Measurements from ENCODE around the gene SUPT3H.

SUPT3H gene

GRCh38 chr6:45000833-45001232 is 376.9 kb downstream of the SUPT3H start:
- DNase-seq (ENCODE audit: low spot score) = no peak

DNA sequence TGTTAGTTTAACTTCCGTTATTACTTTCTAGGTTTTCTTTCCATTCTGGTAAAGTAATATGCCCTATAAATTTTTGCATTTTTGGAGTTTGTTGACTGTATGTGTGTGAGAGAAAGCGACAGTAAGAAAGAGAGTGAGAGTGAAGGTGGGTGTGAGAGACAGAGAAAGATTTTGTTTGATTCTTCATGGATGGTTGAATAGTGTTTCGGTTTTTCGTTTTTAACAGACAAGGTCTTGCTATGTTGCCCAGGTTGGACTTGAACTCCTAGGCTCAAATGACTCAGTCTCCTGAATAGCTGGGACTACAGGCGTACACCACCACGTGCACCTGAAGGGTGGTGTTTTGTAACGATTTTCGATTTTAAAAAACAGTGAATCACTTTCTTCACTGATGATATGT is 378.7 kb downstream of the SUPT3H start:
- DNase-seq (ENCODE audit: low spot score) = no peak

DNA sequence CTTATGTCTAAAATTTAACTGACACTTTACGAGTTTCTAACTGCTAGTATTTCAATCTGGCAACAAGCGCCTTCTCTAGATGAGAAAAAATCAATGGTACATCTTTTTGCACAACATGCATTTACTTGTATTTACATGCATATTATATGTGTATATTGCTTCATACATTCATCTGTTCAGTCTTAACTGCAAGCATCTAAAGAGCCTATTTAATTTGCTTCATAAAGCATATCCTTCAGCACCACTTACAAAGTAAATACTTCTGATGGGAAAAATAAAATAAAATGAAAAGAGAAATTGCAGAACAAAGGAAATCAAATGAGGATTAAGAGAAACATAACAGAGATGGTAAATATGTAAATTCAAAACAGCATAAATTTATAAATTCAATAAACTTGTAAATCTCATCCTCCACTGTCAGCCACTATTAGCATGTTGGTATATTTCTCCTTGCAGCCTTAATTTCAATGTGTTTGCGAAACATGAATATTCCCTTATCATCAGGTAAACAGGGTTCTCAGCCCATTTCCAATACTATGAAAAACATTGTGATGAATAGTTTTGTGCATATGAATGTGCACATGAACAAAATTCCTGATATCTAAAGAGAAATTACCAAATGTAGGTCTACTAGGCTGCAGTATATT is 382.1 kb downstream of the SUPT3H start:
- DNase-seq (ENCODE audit: low spot score) = no peak

DNA sequence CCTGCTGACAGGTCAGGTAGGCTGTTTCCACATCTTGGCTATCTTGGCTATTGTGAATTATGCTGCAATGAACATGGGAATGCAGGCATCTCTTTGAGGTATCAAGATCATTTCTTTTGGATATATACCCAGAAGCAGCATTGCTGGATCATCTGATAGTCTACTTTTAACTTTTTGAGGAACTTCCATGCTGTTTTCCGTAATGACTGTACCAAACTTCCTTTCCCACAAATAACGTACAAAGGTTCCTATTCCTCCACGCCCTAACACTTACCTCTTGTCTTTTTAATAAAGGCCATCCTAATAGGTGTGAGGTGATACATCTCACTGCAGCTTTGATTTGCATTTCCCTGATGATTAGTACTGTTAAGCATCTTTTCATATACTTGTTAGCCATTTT is 388.3 kb downstream of the SUPT3H start:
- DNase-seq (ENCODE audit: low spot score) = no peak

- no peak for DNase-seq (ENCODE audit: low spot score)
These were observed 392.7 kb downstream of the SUPT3H start for GRCh38 chr6:44985006-44985405.

DNA sequence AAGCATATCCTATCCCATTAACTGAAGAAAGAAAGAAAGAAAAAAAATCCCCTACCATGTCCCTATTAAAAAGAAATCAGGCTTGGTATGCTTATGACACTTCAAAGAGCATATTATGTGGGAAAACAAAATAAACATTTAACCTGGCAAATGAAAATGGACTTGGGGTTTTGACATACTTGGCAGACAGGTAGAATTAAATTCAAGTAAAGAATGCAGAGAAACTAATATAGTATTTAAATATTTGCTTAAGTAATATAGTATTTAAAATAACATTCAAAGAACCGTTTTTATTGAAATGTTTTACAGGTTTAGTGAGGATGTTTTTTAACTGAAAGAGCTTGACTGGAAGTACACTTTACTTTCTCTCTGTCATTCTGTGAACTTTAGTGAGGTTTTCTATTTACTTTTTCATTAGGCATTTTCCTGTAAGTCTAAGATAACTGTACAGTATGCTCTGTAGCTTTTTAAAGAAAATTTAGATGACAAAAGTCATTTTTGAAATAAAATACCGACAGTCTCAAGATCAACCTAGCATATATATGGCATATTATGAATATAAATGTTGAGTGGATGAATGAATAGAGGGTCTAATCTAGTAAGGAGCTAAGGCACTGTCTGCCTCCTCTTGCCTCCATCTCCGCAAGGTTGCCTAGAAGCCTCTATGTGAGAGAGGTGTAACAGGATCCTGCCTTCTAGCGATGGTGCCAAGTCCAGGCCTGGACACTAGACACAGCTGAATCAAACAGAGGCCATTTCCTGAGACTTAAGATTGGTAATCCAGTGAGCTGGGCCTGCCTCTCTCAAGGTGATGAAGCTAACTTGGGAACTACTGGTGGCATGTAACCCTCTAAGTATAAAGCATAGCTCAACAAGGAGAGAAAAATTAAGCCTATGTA is 394.0 kb downstream of the SUPT3H start:
- no peak for DNase-seq (ENCODE audit: low spot score)

DNA sequence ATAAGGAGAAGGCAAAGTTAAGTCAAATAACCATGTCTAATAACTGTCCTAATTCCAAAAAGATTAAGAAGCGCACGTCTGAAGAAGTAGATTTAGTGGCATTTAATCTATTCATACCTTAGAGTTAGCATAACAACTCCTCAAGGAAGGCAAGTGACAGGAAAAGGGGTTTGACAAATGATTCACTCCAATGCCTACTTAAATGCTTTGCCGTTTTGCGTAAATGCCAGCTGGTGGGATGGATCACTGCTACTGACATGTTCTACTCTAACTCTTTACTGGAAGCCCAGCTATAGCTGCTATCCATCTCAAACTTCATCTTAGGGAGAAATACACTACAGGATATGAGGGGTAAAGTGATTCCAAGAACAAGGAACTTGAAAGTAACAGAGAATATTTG is 396.9 kb downstream of the SUPT3H start:
- DNase-seq (ENCODE audit: low spot score) = no peak

- DNase-seq (ENCODE audit: low spot score) = no peak
These were observed 400.8 kb downstream of the SUPT3H start for GRCh38 chr6:44976677-44977641.

DNA sequence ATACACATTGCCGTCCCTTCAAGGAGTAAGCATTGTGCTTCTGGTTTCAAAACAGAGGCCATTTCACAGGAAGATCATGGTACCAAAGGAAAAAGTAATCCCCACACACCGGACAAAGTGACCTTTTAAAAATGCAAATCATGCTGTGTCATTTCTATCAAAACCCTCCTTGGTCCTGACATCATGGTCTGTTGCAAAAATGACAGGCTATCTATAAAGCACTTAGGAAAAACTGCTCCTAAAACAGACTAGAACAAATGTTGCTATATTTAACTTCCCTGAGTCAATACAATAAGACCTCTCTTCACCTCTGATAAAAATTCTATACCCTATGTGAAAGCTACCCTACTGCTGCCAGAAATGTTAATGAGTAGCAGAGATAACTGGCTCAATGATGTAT is 403.2 kb downstream of the SUPT3H start:
- no peak for DNase-seq (ENCODE audit: low spot score)

DNA sequence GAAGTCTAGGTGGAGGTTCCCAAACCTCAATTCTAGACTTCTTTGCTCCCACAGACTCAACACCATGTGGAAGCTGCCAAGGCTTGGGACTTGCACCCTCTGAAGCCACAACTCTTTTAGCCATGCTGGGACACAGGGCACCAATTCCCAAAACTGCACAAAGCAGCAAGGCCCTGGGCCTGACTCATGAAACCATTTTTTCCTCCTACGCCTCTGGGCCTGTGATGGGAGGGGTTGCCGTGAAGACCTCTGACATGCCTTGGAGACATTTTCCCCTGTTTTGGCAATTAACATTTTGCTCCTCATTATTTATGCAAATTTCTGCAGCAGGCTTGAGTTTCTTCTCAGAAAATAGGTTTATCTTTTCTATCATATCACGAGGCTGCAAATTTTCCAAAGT is 405.0 kb downstream of the SUPT3H start:
- no peak for DNase-seq (ENCODE audit: low spot score)

DNA sequence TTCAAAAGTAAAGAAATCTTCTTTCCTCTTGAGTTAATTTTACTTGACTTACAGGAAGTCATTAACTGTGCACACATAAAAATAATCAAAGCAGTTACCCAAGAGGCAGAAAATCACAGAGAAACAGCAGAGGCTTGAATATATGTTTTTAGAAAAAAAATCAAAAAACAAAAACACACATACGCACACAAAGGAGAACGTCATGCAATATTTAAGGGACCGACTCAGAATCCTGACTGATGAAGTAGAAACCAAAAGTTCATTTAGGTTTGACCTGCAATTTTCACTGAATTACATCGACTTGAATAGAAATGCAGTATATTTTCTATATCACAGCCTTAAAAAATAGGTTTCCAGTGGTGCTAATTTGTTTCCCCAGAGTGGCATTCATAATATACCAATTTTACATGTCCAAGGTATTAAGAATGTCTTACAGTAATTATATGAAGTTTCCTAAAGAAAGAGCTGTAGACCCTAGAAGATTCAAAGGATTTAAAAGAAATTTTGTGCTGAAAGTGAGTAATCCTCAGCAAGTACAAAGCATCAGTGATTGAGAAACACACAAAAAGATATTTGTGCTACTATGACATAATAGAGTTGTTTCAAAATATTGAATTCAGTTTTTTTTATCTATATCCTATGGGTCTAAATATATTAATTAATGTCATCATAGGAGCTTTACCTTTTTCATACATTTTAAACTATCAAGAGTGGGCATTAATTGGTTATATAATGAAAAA is 408.1 kb downstream of the SUPT3H start:
- DNase-seq (ENCODE audit: low spot score) = no peak

- no peak for DNase-seq (ENCODE audit: low spot score)
These were observed 410.3 kb downstream of the SUPT3H start for GRCh38 chr6:44967481-44967880.

DNA sequence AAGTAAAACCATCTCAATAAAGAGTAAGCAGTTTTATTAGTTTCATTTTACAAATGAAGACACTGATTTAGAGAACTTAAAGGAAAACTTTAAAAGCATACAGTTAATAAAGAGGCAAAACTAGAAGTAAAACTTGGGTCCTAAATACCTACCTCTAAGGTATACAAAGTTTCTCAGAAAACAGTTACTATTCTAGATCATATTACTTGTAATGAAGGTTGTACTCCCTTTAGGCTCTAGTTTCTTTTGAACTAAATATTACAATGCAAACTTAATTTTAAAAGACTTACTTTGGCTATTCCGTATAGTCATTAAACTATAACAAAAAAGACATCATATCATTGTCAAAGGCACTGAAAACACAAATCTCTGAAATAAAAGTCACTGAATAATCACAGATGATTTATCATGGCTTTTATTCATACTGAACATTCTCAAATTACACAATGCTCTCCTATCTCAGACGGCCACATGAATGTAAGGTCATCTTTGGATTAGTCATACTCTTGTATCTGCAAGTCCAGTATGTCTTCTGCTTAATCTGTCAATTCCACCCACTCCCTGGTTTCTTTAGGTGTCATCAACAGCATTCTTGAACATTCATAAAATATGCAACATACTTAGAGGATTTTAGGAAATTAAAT is 411.2 kb downstream of the SUPT3H start:
- DNase-seq (ENCODE audit: low spot score) = peak; percentile 11

- no peak for DNase-seq (ENCODE audit: low spot score)
These were observed 412.0 kb downstream of the SUPT3H start for GRCh38 chr6:44965708-44966107.

DNA sequence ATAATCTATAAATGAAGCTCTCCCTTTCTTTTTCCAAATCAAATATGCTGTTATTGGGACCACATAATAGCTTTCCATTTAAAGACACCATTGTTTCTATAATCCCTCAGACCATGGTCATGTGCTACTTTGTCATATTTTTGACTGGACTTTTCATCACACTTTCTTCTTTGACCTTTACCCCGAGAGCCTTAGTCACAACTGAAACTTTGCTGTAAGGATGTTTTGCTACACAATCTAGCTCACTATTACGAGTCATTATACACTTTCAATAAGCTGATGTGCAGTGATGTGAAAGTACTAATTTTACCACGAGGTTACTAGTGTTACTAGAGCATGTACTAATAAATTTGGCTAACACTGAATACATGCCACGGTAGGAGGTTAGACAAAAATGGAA is 416.8 kb downstream of the SUPT3H start:
- DNase-seq (ENCODE audit: low spot score) = no peak

GRCh38 chr6:44959651-44960050 is 418.1 kb downstream of the SUPT3H start:
- DNase-seq (ENCODE audit: low spot score) = no peak

- no peak for DNase-seq (ENCODE audit: low spot score)
These were observed 420.6 kb downstream of the SUPT3H start for GRCh38 chr6:44957156-44957555.

- DNase-seq (ENCODE audit: low spot score) = no peak
These were observed 421.3 kb downstream of the SUPT3H start for GRCh38 chr6:44956396-44956795.

- no peak for DNase-seq (ENCODE audit: low spot score)
These were observed 422.6 kb downstream of the SUPT3H start for GRCh38 chr6:44955145-44955544.

DNA sequence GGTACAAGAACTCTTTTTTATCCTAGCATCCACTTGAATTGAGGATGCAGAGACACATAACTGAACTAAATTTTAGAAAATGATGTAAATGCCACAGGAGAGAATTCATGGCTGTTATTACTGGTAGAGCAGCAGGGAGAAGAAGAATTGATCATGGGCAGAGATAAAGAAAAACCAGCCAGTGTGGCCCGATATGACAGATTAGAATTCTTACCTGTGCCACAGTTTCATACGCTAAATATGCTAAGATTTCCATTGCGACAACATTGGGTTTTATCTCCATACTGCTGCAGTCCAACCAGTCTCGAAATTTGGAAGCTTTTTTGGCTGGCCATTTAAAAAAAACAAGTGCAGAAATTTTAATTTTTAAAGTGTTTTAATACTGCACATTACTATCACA is 423.5 kb downstream of the SUPT3H start:
- DNase-seq (ENCODE audit: low spot score) = no peak

GRCh38 chr6:44951253-44951747 is 426.4 kb downstream of the SUPT3H start:
- no peak for DNase-seq (ENCODE audit: low spot score)

Data from hepatic stellate cell (primary cell).